ENCODE measurements around the gene TRAF2.

TRAF2 gene

GRCh38 chr9:136949817-136950655 is 63.7 kb downstream of the TRAF2 start:
- peak; percentile 97 for DNase-seq
- ATAC-seq: peak; percentile 92

GRCh38 chr9:136950656-136951276 is 64.5 kb downstream of the TRAF2 start:
- no peak for DNase-seq
- ATAC-seq: no peak

- no peak for ATAC-seq
- no peak for DNase-seq
These were observed 65.4 kb downstream of the TRAF2 start, which contains the start of gene LCN12 for GRCh38 chr9:136951541-136952320. Gene LCN12, plus strand, starts transcription at chr9:136952273. Its CDS starts 55 bp downstream, at chr9:136952328.

GRCh38 chr9:136952321-136952850 is 66.1 kb downstream of the TRAF2 start:
- no peak for ATAC-seq
- DNase-seq: no peak

- DNase-seq (no peak), ATAC-seq (no peak)
These were observed 66.8 kb downstream of the TRAF2 start for GRCh38 chr9:136952876-136953770.

- DNase-seq (no peak), ATAC-seq (no peak)
These were observed 67.5 kb downstream of the TRAF2 start for GRCh38 chr9:136953771-136954269.

GRCh38 chr9:136954270-136955083 is 68.2 kb downstream of the TRAF2 start:
- ATAC-seq (no peak), DNase-seq (no peak)

GRCh38 chr9:136955202-136955942 is 69.1 kb downstream of the TRAF2 start:
- DNase-seq (no peak), ATAC-seq (no peak)

- DNase-seq (no peak), ATAC-seq (no peak)
These were observed 69.6 kb downstream of the TRAF2 start for GRCh38 chr9:136955943-136956335.

GRCh38 chr9:136956604-136957003 is 70.3 kb downstream of the TRAF2 start:
- no peak for DNase-seq
- no peak for ATAC-seq

GRCh38 chr9:136957461-136957860 is 71.1 kb downstream of the TRAF2 start:
- no peak for DNase-seq

GRCh38 chr9:136957901-136958300 is 71.6 kb downstream of the TRAF2 start:
- DNase-seq (no peak), ATAC-seq (no peak)

More at GRCh38 chr9:136957461-136957860, 71.1 kb downstream of the TRAF2 start:
- ATAC-seq: no peak

GRCh38 chr9:136958473-136958872 is 72.2 kb downstream of the TRAF2 start:
- no peak for DNase-seq
- ATAC-seq: no peak

GRCh38 chr9:136958898-136959850 is 72.9 kb downstream of the TRAF2 start:
- DNase-seq (no peak), ATAC-seq (no peak)

- DNase-seq (no peak), ATAC-seq (no peak)
These were observed 74.1 kb downstream of the TRAF2 start for GRCh38 chr9:136960212-136960937.

GRCh38 chr9:136960938-136961275 is 74.6 kb downstream of the TRAF2 start:
- no peak for ATAC-seq
- DNase-seq: no peak

GRCh38 chr9:136961279-136962065 is 75.2 kb downstream of the TRAF2 start:
- ATAC-seq (no peak), DNase-seq (no peak)

All from stimulated activated naive CD8-positive, alpha-beta T cell treated with anti-CD3 and anti-CD28 coated beads, Interleukin-15, Interleukin-2, amounts not matched to agents 100 U/mL and 50 U/mL, for 24 hours (primary cell).